ENCODE results near the gene CNNM4. TPM values are rescaled to one million over a fixed set of nuclear protein-coding genes. Genes with fewer than 3 reads are reported as not detected.

The CNNM4 gene
- polyA plus RNA-seq, 4 donors: 1.6 to 30.0 (median 6.8) TPM

DNA sequence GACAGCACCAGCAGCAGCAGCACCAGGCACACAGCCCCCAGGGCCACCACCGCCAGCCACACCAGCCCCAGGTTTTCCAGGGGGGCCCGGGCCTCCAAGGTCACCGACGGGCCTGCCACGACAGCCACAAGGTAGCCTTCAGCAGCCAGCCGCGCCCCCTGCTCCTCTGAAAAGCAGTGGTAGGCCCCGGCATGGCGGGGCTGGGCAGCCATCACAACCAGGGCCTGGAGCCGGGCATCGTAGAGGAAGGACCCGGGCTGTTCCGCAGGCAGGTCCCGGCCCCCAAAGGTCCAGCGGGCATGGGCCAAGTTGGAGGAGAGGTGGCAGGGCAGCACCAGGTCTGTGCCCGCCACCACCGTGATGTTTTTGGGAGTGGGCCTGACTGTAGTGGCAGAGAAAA, 100.4 kb downstream of the CNNM4 start:
- H3K27me3 ChIP-seq (ENCODE audit: control insufficient read depth in 3 of 3, insufficient read depth in 3 of 3, low read length in 3 of 3): no peaks in the 10 kb centered on the region
- peaks cover 0 to 30% (median 3%) of the 10 kb centered on the region in 3 donors for H3K4me1 ChIP-seq (ENCODE audit: control insufficient read depth in 3 of 3, insufficient read depth in 2 of 3, low read depth in 1 of 3, low read length in 2 of 3)
- WGBS, 3 donors: 93 to 94% (median 93%) methylated on average over 13 to 17 of the region's 17 CpGs
- peaks cover 0 to 55% (median 2%) of the 10 kb centered on the region in 3 donors for H3K36me3 ChIP-seq (ENCODE audit: control insufficient read depth in 3 of 3, insufficient read depth in 2 of 3, low read depth in 1 of 3, low read length in 3 of 3)
- no peaks in the 10 kb centered on the region for H3K9me3 ChIP-seq (ENCODE audit: control insufficient read depth in 2 of 2, insufficient read depth in 1 of 2, low read depth in 1 of 2, low read length in 1 of 2)
- no peak overlapping the region for H3K4me3 ChIP-seq (ENCODE audit: low read depth in 1 of 3, low read length in 3 of 3)
- no peak overlapping the region for H3K27ac ChIP-seq (ENCODE audit: low read depth in 1 of 3, low read length in 2 of 3)
- FAIRE-seq: no peak
- no peak for DNase-seq

Other genes starting within 250 kb of the CNNM4 start
- 10 to 100 TPM in 1 of 4 donors, 1 to 10 TPM in 3; 2.9 to 15.2 (median 7.8) TPM for gene ARID5A, start 224.2 kb upstream of the CNNM4 start, polyA plus RNA-seq
- gene KANSL3, start 122.6 kb upstream of the CNNM4 start, polyA plus RNA-seq: 10 to 100 TPM; 13.5 to 39.7 (median 18.0) TPM
- 1 to 10 TPM in 1 of 4 donors, under 1 TPM in 1, not detected in 2; 0.09 to 1.2 TPM for gene FER1L5, start 118.1 kb upstream of the CNNM4 start, polyA plus RNA-seq
- 10 to 100 TPM in 2 of 4 donors, 1 to 10 TPM in 2; 3.5 to 31.1 (median 8.3) TPM for gene LMAN2L, start 20.8 kb upstream of the CNNM4 start, polyA plus RNA-seq
- gene CNNM3, start 55.4 kb downstream of the CNNM4 start, polyA plus RNA-seq: 10 to 100 TPM in 2 of 4 donors, 1 to 10 TPM in 2; 5.7 to 36.8 (median 11.3) TPM
- 1 to 10 TPM; 2.2 to 4.0 (median 3.2) TPM for gene ANKRD23, start 83.1 kb downstream of the CNNM4 start, polyA plus RNA-seq
- 10 to 100 TPM in 3 of 4 donors, 1 to 10 TPM in 1; 9.3 to 23.0 (median 16.5) TPM for gene ANKRD39, start 97.1 kb downstream of the CNNM4 start, polyA plus RNA-seq
- 10 to 100 TPM in 2 of 4 donors, 1 to 10 TPM in 1, under 1 TPM in 1; 0.45 to 26.8 (median 11.2) TPM for gene SEMA4C, start 109.2 kb downstream of the CNNM4 start, polyA plus RNA-seq
- gene FAM178B, start 225.7 kb downstream of the CNNM4 start, polyA plus RNA-seq: under 1 TPM in 2 of 4 donors, not detected in 2; 0.27 to 0.34 TPM